GM18502 (cell line): ENCODE data around the gene PHKB.
"Not testable (repeated sequence)": the region's sequence is repeated elsewhere in the genome, so short reads cannot be mapped to it uniquely, and the experiment has no call there.

Experiments
- ATAC-seq: cut with Tn5 transposase; IDR thresholded peaks from one replicate; pipeline ENCODE4 v1.9.1; 2021; ENCODE audit warnings: mild to moderate bottlenecking; ENCODE audit not compliant: unreplicated experiment, poor library complexity

Gene PHKB

DNA sequence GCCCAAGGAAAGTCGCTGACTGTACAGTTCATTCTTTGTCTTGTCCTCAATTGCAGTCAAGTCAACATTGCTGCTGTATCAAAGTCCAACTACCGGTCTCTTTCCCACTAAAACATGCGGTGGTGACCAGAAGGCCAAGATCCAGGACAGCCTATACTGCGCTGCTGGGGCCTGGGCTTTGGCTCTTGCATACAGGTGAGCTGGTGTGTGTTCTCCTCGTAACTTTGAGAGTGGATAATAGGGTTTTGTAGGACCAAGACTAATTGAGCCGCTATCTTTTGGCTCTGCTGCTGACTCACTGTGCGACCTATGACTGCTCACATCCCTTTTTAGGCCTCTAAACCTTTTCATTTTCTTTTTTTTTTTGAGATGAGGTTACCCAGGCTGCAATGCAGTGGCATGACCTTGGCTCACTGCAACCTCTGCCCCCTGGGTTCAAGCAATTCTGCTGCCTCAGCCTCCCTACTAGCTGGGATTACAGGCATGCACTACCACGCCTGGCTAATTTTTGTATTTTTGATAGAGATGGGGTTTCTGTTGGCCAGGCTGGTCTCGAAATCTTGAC lies 38.7 kb downstream of the PHKB start:
- no peak for ATAC-seq

DNA sequence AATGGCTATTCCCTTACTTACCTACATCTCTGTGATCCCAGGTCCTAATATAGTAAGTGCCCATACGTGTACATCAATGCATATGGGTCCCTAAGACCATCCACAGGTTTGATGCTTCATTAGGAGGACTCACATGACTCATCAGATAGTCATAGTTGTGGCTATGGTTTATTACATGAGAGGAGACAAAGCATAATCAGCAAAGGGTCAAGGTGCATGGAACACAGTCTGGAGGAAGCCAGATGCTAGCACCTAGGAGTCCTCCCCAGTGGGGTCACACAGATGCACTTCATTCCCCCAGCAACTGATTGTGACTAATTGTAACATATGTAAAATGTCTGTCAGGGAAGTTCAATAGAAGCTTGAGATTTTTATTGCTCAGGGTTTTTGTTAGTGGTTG lies 42.8 kb downstream of the PHKB start:
- no peak for ATAC-seq

DNA sequence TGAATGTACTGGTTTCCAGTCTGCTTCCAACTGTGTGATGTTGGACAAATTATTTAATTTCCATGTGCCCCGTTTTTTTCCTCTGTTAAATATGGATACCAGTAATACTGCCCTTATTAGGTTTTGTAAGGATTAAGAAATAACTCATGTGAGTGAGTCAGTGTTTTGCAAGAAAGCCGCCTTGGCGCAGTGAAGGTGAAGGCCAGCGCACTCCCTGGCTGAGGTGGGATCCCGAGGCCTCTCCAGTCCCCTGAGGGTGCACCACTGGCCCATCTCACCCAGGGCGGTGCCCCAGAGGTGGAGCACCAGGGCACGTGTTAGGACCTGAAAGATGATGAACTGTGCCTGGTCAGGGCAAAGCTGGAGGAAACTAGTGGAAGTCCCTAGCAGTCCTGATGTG lies 43.5 kb downstream of the PHKB start:
- no peak for ATAC-seq

- ATAC-seq = no peak
Measured at GRCh38 chr16:47506800-47507199, 45.7 kb downstream of the PHKB start.

- no peak for ATAC-seq
Measured at GRCh38 chr16:47507701-47508100, 46.6 kb downstream of the PHKB start.

- ATAC-seq = no peak
Measured at GRCh38 chr16:47511882-47512281, 50.8 kb downstream of the PHKB start.

- no peak for ATAC-seq
Measured at GRCh38 chr16:47519037-47519436, 57.9 kb downstream of the PHKB start.

DNA sequence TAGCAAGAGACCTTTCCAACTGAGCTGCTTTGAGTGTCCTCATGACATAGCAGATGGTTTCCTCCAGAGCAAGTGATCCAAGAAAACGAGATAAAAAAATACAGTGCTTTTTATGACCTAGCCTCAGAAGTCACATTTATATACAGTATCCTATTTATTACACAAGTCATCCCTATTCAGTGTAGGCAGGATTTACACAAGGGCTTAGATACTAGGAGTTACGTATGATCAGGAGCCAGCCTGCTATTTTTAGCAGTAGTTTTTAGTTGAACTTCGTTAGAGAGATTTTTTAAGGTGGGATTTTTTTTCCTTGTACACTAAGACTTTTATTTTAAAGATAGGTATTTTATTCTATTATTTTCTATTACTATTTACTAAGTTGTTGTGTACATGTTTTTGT lies 58.4 kb downstream of the PHKB start:
- no peak for ATAC-seq

GRCh38 chr16:47519996-47520679 lies 59.0 kb downstream of the PHKB start:
- no peak for ATAC-seq

DNA sequence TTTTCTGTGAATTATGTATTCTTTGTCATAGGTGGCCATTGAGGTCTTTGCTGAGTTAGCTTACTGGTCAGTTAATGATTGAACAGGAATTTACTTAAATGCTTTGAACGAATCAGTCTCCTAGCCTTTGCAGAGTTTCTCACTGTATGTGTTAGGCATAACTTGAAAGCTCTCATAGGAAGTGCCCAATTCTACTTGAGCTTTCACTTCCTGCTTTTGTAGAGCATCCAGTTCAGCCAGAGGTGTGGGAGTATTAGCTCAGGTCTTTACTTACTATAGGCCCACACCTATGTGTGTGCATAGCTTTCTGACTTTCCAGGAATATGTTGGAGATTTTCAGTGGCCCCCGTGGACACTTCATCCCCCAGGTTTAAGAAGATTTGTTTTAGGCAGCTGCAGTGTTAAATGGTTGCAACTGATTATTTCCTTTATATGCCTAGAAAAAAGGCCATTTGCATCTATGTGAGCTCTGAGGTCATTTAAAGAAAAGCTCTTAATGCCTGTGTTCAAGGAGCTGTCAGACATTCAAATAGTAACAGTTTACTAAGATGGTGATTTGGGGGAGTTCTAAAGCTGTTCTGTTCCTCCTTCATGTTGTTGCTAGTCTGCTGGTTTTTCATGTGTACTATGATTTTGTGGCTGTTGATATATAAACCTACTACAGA lies 62.3 kb downstream of the PHKB start:
- ATAC-seq = peak; percentile 100

- ATAC-seq = no peak
Measured at GRCh38 chr16:47524007-47524405, 62.9 kb downstream of the PHKB start.

- ATAC-seq = no peak
Measured at GRCh38 chr16:47528431-47528830, 67.3 kb downstream of the PHKB start.

- no peak for ATAC-seq
Measured at GRCh38 chr16:47533744-47534292, 72.7 kb downstream of the PHKB start.

- ATAC-seq = no peak
Measured at GRCh38 chr16:47538472-47538871, 77.3 kb downstream of the PHKB start.

DNA sequence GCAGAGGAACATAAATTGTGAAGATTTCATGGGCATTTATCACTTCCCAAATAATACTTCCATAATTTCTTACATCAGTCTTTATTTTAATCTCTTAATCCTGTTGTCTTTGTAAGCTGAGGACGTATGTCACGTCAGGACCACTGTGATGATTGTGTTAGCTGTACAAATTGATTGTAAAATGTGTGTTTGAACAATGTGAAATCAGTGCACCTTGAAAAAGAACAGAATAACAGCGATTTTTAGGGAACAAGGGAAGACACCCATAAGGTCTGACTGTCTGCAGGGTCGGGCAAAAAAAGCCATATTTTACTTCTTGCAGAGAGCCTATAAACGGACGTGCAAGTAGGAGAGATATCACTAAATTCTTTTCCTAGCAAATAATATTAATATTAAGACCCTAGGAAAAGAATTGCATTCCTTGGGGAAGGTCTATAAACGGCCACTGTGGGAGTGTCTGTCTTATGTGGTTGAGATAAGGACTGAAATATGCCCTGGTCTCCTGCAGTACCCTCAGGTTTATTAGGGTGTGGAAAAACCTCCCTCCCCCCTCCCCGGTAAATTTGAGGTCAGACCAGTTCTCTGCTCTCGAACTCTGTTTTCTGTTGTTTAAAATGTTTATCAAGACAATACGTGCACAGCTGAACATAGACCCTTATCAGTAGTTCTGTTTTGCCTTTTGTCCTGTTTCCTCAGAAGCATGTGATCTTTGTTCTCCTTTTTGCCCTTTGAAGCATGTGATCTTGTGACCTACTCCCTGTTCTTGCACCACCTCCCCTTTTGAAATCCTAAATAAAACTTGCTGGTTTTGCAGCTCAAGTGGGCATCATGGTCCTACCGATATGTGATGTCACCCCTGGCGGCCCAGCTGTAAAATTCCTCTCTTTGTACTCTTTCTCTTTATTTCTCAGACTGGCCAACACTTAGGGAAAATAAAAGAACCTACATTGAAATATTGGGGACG lies 78.9 kb downstream of the PHKB start:
- not testable (repeated sequence) for ATAC-seq

DNA sequence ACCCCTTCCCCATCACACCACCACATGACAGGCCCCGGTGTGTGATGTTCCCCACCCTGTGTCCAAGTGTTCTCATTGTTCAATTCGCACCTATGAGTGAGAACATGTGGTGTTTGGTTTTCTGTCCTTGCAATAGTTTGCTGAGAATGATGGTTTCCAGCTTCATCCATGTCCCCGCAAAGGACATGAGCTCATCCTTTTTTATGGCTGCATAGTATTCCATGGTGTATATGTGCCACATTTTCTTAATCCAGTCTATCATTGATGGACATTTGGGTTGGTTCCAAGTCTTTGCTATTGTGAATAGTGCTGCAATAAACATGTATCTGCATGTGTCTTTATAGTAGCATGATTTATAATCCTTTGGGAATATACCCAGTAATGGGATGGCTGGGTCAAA lies 80.0 kb downstream of the PHKB start:
- not testable (repeated sequence) for ATAC-seq

GRCh38 chr16:47544255-47544654 lies 83.1 kb downstream of the PHKB start:
- ATAC-seq = not testable (repeated sequence)

DNA sequence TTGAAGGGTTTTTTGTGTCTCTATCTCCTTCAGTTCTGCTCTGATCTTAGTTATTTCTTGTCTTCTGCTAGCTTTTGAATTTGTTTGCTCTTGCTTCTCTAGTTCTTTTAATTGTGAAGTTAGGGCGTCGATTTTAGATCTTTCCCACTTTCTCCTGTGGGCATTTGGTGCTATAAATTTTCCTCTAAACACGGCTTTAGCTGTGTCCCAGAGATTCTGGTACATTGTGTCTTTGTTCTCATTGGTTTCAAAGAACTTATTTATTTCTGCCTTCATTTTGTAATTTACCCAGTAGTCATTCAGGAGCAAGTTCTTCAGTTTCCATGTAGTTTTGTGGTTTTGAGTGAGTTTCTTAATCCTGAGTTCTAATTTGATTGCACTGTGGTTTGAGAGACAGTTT lies 90.1 kb downstream of the PHKB start:
- not testable (repeated sequence) for ATAC-seq

DNA sequence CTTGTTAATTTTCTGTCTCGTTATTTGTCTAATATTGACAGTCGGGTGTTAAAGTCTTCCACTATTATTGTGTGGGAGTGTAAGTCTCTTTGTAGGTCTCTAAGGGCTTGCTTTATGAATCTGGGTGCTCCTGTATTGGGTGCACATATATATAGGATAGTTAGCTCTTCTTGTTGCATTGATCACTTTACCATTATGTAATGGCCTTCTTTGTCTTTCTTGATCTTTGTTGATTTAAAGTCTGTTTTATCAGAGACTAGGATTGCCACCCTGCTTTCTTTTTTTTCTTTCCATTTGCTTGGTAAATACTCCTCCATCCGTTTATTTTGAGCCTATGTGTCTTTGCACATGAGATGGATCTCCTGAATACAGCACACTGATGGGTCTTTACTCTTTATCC lies 90.6 kb downstream of the PHKB start:
- not testable (repeated sequence) for ATAC-seq

DNA sequence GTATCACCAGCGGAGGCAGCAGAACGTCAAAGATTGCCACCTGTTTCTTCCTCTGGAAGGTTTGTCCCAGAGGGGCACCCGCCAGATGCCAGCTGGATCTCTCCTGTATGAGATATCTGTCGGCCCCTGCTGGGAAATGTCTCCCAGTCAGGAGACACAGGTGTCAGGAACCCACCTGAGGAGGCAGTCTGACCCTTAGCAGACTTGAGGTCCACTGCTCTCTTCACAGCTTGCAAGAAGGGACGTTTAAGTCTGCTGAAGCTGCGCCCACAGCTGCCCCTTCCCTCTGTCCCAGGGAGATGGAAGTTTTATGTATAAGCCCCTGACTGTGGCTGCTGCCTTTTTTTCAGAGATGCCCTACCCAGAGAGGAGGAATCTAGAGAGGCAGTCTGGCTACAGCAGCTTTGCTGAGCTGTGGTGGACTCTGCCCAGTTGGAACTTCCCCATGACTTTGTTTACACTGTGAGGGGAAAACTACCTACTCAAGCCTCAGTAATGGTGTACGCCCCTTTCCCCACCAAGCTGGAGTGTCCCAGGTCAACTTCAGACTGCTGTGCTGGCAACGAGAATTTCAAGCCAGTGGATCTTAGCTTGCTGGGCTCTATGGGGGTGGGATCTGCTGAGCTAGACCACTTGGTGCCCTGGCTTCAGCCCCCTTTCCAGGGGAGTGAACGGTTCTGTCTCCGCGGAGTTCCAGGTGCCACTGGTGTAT lies 92.9 kb downstream of the PHKB start:
- ATAC-seq = no peak
